WTC11 (cell line): ENCODE data around the gene NUDT14. TPM values are rescaled to one million over a fixed set of nuclear protein-coding genes. Genes with fewer than 3 reads are reported as not detected.

Experiments
- ATAC-seq: fragments of 200-7000 bp; cut with Tn5 transposase; 2 replicates; pipeline ENCODE4 v1.10.0; 2021; ENCODE audit warnings: mild to moderate bottlenecking, moderate library complexity
- CTCF ChIA-PET: fragments of 300-600 bp; sonication (Branson Sonifier 250); formaldehyde crosslinking; loops from one replicate; lab custom pipeline; 2021; ENCODE audit warnings: antibody characterized with exemption; lab: Charles Lee
- POLR2A ChIA-PET: fragments of 350-600 bp; sonication (Branson Sonifier 250); formaldehyde crosslinking; loops from one replicate; lab custom pipeline; 2021; ENCODE audit warnings: antibody characterized with exemption; lab: Charles Lee
- DNase-seq: peaks from one replicate; pipeline ENCODE4 v3.0.0; 2021; ENCODE audit warnings: low spot score
- H3K27ac Mint-ChIP-seq: 2 replicates; pipeline ENCODE4 v1.8.0; 2021; ENCODE audit warnings: mixed read lengths
- H3K27me3 Mint-ChIP-seq: 2 replicates; pipeline ENCODE4 v1.8.0; 2021; ENCODE audit warnings: low read depth, mild to moderate bottlenecking, moderate library complexity, mixed read lengths
- H3K36me3 Mint-ChIP-seq: 2 replicates; pipeline ENCODE4 v1.8.0; 2021; ENCODE audit warnings: mixed read lengths
- H3K4me1 Mint-ChIP-seq: 2 replicates; pipeline ENCODE4 v1.8.0; 2022; ENCODE audit warnings: mixed read lengths
- H3K4me3 Mint-ChIP-seq: 2 replicates; pipeline ENCODE4 v1.8.0; 2021; ENCODE audit warnings: mild to moderate bottlenecking, moderate library complexity, mixed read lengths
- H3K9me3 Mint-ChIP-seq: 2 replicates; pipeline ENCODE4 v1.8.0; 2021; ENCODE audit warnings: mixed read lengths
- ARID4B ChIP-seq: sonication (generic); formaldehyde crosslinking; IDR thresholded peaks from 2 replicates; pipeline ENCODE4 v1.8.0; 2023; ENCODE audit warnings: missing genetic modification reagents, mild to moderate bottlenecking, borderline replicate concordance
- CREB1 ChIP-seq: sonication (generic); formaldehyde crosslinking; IDR thresholded peaks from 2 replicates; pipeline ENCODE4 v1.8.0; 2023; ENCODE audit warnings: mild to moderate bottlenecking, missing genetic modification reagents
- MYBL2 ChIP-seq: sonication (generic); formaldehyde crosslinking; IDR thresholded peaks from 2 replicates; pipeline ENCODE4 v1.8.1; 2023; ENCODE audit warnings: mild to moderate bottlenecking, moderate library complexity, missing genetic modification reagents
- NFATC4 ChIP-seq: fragments of 250-450 bp; sonication (Bioruptor Pico); IDR thresholded peaks from 2 replicates; pipeline ENCODE4 v1.9.0; 2021; ENCODE audit warnings: mild to moderate bottlenecking
- NFE2L1 ChIP-seq: sonication (generic); formaldehyde crosslinking; IDR thresholded peaks from 2 replicates; pipeline ENCODE4 v1.8.1; 2023; ENCODE audit warnings: missing genetic modification reagents
- NR2C2 ChIP-seq: sonication (generic); formaldehyde crosslinking; IDR thresholded peaks from 2 replicates; pipeline ENCODE4 v1.8.0; 2022; ENCODE audit warnings: mild to moderate bottlenecking, missing genetic modification reagents
- SMAD3 ChIP-seq: sonication (generic); formaldehyde crosslinking; IDR thresholded peaks from 2 replicates; pipeline ENCODE4 v1.8.0; 2022; ENCODE audit warnings: missing genetic modification reagents, mild to moderate bottlenecking, borderline replicate concordance
- TEAD4 ChIP-seq: sonication (generic); formaldehyde crosslinking; IDR thresholded peaks from 2 replicates; pipeline ENCODE4 v1.8.0; 2022; ENCODE audit warnings: mild to moderate bottlenecking, missing genetic modification reagents
- ZNF138 ChIP-seq: sonication (generic); formaldehyde crosslinking; conservative IDR thresholded peaks from 2 replicates; pipeline ENCODE4 v1.8.1; 2022; ENCODE audit warnings: mild to moderate bottlenecking, moderate library complexity, missing genetic modification reagents
- ZNF396 ChIP-seq: fragments of 250-450 bp; sonication (Bioruptor Pico); IDR thresholded peaks from 2 replicates; pipeline ENCODE4 v1.8.0; 2021; ENCODE audit warnings: mild to moderate bottlenecking, moderate library complexity, borderline replicate concordance
- total RNA-seq: library from RNA; stranded (reverse); gene quantifications from 3 replicates; pipeline ENCODE4 v1.2.3, GENCODE V29; 2021
- TF ChIP-seq, protein P1 (sequence below): sonication (generic); formaldehyde crosslinking; IDR thresholded peaks from 2 replicates; pipeline ENCODE4 v1.8.0; 2023; ENCODE audit warnings: missing genetic modification reagents
- TF ChIP-seq, protein P2 (sequence below): sonication (generic); formaldehyde crosslinking; IDR thresholded peaks from 2 replicates; pipeline ENCODE4 v1.8.0; 2022; ENCODE audit warnings: missing genetic modification reagents
- TF ChIP-seq, protein P3 (sequence below): fragments of 250-450 bp; sonication (Bioruptor Pico); IDR thresholded peaks from 2 replicates; pipeline ENCODE4 v1.8.0; 2021; ENCODE audit warnings: mild to moderate bottlenecking
- TF ChIP-seq, protein P4 (sequence below): sonication (generic); formaldehyde crosslinking; IDR thresholded peaks from 2 replicates; pipeline ENCODE4 v1.8.0; 2022; ENCODE audit warnings: mild to moderate bottlenecking, missing genetic modification reagents

The NUDT14 gene
- total RNA-seq, 1 experiment from 2014 or later: 35.4 TPM

DNA sequence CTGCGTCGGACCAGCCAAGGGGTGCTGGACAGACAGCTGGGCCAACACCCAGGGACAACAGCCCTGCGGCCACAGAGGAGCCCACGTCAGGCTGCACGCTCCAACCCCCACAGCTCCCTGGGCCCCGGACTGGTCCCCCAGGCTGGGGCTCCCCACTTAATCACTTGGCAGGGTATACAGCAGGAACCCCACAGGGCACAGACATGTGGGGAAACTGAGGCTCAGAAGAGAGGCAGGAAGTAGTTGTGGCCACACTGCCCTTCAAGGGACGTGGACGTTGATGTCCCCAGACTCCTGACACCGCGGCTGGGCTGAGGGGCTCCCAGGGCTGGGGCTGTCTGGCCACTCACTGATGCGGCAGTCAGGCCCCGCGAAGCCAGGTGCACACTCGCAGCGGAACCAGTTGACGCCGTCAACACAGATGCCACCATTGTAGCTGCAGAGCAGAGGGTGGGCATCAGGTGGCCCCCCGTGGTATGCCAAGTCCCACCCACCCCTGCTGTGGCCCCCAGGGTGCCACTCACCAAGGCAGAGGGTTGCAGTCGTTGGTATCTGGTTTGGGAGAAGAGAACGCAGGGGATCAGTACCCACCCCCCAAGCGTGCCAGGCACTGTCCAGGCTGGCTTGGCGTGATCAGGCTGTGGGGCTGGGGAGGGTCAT is 34.0 kb downstream of the NUDT14 start:
- Mint-ChIP-seq H3K36me3 (peaks cover 3% of the 10 kb centered on the region; the same call in 1 of the 2 replicates), H3K27ac (no peak overlapping the region), H3K4me3 (no peak overlapping the region), H3K9me3 (no peaks in the 10 kb centered on the region), H3K27me3 (no peaks in the 10 kb centered on the region), H3K4me1 (no peaks in the 10 kb centered on the region)
- DNase-seq: no peak
- ChIA-PET CTCF (interaction anchor here (0.8 kb wide), 1 partner anchor 57 kb away, joined by 3 read pairs; no protein-coding TSS in a partner anchor), POLR2A (no interaction called here)
- ATAC-seq: no peak
- TF ChIP-seq ZNF138: no peak
- no peak for TF ChIP-seq NFATC4
- TF ChIP-seq SMAD3 (CRISPR knock-in tag): no peak
- TF ChIP-seq, protein P1, sequence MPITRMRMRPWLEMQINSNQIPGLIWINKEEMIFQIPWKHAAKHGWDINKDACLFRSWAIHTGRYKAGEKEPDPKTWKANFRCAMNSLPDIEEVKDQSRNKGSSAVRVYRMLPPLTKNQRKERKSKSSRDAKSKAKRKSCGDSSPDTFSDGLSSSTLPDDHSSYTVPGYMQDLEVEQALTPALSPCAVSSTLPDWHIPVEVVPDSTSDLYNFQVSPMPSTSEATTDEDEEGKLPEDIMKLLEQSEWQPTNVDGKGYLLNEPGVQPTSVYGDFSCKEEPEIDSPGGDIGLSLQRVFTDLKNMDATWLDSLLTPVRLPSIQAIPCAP (CRISPR knock-in tag): no peak
- TF ChIP-seq ZNF396 (CRISPR knock-in tag): no peak
- TF ChIP-seq, protein P2, sequence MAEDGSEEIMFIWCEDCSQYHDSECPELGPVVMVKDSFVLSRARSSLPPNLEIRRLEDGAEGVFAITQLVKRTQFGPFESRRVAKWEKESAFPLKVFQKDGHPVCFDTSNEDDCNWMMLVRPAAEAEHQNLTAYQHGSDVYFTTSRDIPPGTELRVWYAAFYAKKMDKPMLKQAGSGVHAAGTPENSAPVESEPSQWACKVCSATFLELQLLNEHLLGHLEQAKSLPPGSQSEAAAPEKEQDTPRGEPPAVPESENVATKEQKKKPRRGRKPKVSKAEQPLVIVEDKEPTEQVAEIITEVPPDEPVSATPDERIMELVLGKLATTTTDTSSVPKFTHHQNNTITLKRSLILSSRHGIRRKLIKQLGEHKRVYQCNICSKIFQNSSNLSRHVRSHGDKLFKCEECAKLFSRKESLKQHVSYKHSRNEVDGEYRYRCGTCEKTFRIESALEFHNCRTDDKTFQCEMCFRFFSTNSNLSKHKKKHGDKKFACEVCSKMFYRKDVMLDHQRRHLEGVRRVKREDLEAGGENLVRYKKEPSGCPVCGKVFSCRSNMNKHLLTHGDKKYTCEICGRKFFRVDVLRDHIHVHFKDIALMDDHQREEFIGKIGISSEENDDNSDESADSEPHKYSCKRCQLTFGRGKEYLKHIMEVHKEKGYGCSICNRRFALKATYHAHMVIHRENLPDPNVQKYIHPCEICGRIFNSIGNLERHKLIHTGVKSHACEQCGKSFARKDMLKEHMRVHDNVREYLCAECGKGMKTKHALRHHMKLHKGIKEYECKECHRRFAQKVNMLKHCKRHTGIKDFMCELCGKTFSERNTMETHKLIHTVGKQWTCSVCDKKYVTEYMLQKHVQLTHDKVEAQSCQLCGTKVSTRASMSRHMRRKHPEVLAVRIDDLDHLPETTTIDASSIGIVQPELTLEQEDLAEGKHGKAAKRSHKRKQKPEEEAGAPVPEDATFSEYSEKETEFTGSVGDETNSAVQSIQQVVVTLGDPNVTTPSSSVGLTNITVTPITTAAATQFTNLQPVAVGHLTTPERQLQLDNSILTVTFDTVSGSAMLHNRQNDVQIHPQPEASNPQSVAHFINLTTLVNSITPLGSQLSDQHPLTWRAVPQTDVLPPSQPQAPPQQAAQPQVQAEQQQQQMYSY (CRISPR knock-in tag): no peak
- TF ChIP-seq ARID4B: no peak
- no peak for TF ChIP-seq CREB1 (CRISPR knock-in tag)
- no peak for TF ChIP-seq TEAD4 (CRISPR knock-in tag)
- TF ChIP-seq NR2C2: no peak
- TF ChIP-seq, protein P3, sequence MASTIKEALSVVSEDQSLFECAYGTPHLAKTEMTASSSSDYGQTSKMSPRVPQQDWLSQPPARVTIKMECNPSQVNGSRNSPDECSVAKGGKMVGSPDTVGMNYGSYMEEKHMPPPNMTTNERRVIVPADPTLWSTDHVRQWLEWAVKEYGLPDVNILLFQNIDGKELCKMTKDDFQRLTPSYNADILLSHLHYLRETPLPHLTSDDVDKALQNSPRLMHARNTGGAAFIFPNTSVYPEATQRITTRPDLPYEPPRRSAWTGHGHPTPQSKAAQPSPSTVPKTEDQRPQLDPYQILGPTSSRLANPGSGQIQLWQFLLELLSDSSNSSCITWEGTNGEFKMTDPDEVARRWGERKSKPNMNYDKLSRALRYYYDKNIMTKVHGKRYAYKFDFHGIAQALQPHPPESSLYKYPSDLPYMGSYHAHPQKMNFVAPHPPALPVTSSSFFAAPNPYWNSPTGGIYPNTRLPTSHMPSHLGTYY (CRISPR knock-in tag): no peak

DNA sequence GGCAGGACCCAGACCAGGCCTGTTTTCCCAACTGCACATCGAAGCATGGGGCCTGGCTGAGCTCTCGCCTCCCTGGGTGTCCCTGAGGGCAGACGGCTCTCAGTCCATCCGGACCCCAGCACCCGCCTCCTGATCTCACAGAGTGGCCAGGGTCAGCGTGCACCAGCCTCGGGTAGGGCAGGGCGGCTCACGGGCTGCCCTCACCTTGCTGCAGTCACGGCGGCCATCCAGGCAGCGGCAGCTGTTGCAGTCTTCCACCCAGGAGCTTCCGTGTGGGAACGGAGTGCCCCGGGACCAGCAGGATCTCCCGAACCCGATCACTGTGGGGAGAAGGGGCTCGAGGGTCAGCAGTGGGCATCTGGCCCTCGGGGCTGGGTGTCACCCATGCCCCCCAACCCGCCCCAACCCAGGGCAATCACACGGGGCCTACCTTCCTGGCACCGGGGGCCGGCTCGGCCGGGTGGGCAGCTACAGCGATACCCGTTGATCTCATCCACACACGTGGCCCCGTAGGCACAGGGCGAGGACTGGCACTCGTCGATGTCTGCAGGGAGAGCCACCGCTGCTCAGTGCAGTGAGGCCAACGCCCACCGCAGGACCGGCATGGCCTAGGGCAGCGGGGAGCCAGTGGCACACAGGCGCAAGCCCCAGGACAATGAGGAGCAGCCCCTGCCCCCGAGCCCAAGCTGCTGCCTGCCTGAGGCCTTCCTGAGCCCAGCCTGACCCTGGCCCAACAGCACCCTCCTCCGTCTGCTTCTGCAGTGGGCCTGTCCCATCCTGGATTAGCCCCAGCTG is 34.7 kb downstream of the NUDT14 start:
- DNase-seq: peak; percentile 10
- TF ChIP-seq NFE2L1 (CRISPR knock-in tag): no peak
- TF ChIP-seq, protein P4, sequence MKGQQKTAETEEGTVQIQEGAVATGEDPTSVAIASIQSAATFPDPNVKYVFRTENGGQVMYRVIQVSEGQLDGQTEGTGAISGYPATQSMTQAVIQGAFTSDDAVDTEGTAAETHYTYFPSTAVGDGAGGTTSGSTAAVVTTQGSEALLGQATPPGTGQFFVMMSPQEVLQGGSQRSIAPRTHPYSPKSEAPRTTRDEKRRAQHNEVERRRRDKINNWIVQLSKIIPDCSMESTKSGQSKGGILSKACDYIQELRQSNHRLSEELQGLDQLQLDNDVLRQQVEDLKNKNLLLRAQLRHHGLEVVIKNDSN (CRISPR knock-in tag): no peak
- no peak for TF ChIP-seq ZNF138
- no peak for TF ChIP-seq MYBL2 (CRISPR knock-in tag)
- TF ChIP-seq ARID4B: no peak

More for the DNA sequence above, 34.7 kb downstream of the NUDT14 start:
- Mint-ChIP-seq H3K4me1 (no peaks in the 10 kb centered on the region), H3K4me3 (no peak overlapping the region), H3K27me3 (no peaks in the 10 kb centered on the region), H3K36me3 (peaks cover 8% of the 10 kb centered on the region; the same call in 1 of the 2 replicates), H3K9me3 (no peaks in the 10 kb centered on the region), H3K27ac (no peak overlapping the region)
- CTCF ChIA-PET: interaction anchor here (0.8 to 1.6 kb wide), 3 partner anchors 10 to 56 kb away, joined by 3 to 6 read pairs (median 4); partner anchors contain the start of gene NUDT14
- POLR2A ChIA-PET: no interaction called here
- no peak for ATAC-seq
